Measurements from ENCODE around the gene PDZD2.
"Not testable (repeated sequence)": the region's sequence is repeated elsewhere in the genome, so short reads cannot be mapped to it uniquely, and the experiment has no call there.

PDZD2 gene

GRCh38 chr5:32107291-32107690, 468.4 kb downstream of the PDZD2 start:
- no peak for DNase-seq (ENCODE audit: low read depth)

GRCh38 chr5:32108167-32108566, 469.2 kb downstream of the PDZD2 start:
- no peak for DNase-seq (ENCODE audit: low read depth)

GRCh38 chr5:32109236-32109635, 470.3 kb downstream of the PDZD2 start:
- DNase-seq (ENCODE audit: low read depth) = no peak

GRCh38 chr5:32110111-32110696, 471.3 kb downstream of the PDZD2 start:
- no peak for DNase-seq (ENCODE audit: low read depth)

- no peak for DNase-seq (ENCODE audit: low read depth)
Measured at GRCh38 chr5:32115985-32116384, 477.1 kb downstream of the PDZD2 start.

- DNase-seq (ENCODE audit: low read depth) = no peak
Measured at GRCh38 chr5:32116574-32117313, 477.8 kb downstream of the PDZD2 start.

- not testable (repeated sequence) for DNase-seq (ENCODE audit: low read depth)
Measured at GRCh38 chr5:32118922-32119321, 480.0 kb downstream of the PDZD2 start.

- DNase-seq (ENCODE audit: low read depth) = no peak
Measured at GRCh38 chr5:32123058-32123805, 484.3 kb downstream of the PDZD2 start.

- DNase-seq (ENCODE audit: low read depth) = no peak
Measured at GRCh38 chr5:32123889-32124676, 485.2 kb downstream of the PDZD2 start.

- DNase-seq (ENCODE audit: low read depth) = no peak
Measured at GRCh38 chr5:32126691-32127090, 487.8 kb downstream of the PDZD2 start.

GRCh38 chr5:32127711-32128110, 488.8 kb downstream of the PDZD2 start:
- DNase-seq (ENCODE audit: low read depth) = no peak

- no peak for DNase-seq (ENCODE audit: low read depth)
Measured at GRCh38 chr5:32129074-32129598, 490.2 kb downstream of the PDZD2 start.

GRCh38 chr5:32130865-32131264, 491.9 kb downstream of the PDZD2 start:
- DNase-seq (ENCODE audit: low read depth) = no peak

- no peak for DNase-seq (ENCODE audit: low read depth)
Measured at GRCh38 chr5:32131604-32132003, 492.7 kb downstream of the PDZD2 start.

GRCh38 chr5:32132757-32133156, 493.8 kb downstream of the PDZD2 start:
- DNase-seq (ENCODE audit: low read depth) = no peak

- no peak for DNase-seq (ENCODE audit: low read depth)
Measured at GRCh38 chr5:32135086-32135485, 496.2 kb downstream of the PDZD2 start.

- DNase-seq (ENCODE audit: low read depth) = no peak
Measured at GRCh38 chr5:32136342-32136741, 497.4 kb downstream of the PDZD2 start.

GRCh38 chr5:32138839-32139493, 500.0 kb downstream of the PDZD2 start:
- peak; percentile 51 for DNase-seq (ENCODE audit: low read depth)

- no peak for DNase-seq (ENCODE audit: low read depth)
Measured at GRCh38 chr5:32143617-32144377, 504.9 kb downstream of the PDZD2 start.

GRCh38 chr5:32144378-32145207, 505.7 kb downstream of the PDZD2 start:
- DNase-seq (ENCODE audit: low read depth) = no peak
